Bone marrow (tissue), 2 donors: ENCODE results near the gene NCLN.
"Not testable (repeated sequence)": the region's sequence is repeated elsewhere in the genome, so short reads cannot be mapped to it uniquely, and the experiment has no call there.

Source experiments
- DNase-seq, 2 donors: peaks; one replicate each; lab custom pipeline; 2025; lab: John Stamatoyannopoulos, UW

NCLN gene, protein sequence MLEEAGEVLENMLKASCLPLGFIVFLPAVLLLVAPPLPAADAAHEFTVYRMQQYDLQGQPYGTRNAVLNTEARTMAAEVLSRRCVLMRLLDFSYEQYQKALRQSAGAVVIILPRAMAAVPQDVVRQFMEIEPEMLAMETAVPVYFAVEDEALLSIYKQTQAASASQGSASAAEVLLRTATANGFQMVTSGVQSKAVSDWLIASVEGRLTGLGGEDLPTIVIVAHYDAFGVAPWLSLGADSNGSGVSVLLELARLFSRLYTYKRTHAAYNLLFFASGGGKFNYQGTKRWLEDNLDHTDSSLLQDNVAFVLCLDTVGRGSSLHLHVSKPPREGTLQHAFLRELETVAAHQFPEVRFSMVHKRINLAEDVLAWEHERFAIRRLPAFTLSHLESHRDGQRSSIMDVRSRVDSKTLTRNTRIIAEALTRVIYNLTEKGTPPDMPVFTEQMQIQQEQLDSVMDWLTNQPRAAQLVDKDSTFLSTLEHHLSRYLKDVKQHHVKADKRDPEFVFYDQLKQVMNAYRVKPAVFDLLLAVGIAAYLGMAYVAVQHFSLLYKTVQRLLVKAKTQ

DNA sequence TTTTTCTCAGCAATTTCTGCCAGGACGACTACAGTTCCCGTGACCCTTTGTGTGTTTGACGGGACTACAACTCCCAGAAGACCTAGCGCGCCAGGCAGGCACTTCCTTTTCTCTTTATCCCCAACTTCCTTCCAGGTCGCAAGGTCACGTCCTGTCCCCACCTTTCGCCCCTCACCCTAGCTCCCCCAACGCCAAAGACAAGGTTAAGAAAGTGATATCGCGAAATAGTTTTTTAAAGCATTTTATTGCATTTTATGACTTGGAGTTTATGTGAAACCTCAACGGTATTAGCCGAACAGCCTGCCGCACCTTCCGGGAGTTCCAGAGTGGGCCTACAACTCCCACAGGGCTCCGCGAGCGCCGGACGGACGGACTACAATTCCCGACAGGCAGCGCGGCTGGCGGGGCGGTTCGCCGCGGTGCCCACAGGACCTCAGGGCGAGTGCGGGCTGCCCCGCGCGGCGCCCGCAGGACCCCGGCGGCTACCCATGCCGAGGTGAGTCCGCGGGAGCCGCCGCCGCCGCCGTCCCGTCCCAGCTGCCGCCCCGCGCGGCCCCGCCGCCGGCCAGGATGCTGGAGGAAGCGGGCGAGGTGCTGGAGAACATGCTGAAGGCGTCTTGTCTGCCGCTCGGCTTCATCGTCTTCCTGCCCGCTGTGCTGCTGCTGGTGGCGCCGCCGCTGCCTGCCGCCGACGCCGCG is at the start of gene NCLN:
Gene NCLN, plus strand, starts transcription at position 470 of the 699 bp plus-strand sequence. Its CDS starts 101 bp downstream, at position 571.
- DNase-seq = peak; percentile 87 to 96

DNA sequence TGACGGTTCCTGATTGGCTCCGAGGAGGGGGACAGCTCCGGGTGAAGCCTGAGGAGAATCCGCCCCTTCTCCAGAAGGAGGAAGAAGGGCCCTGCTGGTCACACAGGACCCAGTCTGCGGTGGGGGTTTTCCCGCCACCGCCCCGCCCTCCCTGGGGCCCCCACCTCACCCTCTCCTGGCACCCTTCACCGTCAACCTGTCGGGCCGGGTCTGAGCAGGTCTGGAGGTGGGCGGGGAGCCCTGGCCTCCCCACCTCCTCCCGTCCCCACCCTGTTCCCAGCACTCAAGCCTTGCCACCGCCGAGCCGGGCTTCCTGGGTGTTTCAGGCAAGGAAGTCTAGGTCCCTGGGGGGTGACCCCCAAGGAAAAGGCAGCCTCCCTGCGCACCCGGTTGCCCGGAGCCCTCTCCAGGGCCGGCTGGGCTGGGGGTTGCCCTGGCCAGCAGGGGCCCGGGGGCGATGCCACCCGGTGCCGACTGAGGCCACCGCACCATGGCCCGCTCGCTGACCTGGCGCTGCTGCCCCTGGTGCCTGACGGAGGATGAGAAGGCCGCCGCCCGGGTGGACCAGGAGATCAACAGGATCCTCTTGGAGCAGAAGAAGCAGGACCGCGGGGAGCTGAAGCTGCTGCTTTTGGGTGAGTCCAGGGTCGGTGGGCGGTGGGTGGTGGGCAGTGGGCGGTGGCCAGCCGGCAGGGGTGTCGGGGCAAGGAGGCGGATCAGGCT is 49.6 kb upstream of the NCLN start, which contains the start of gene GNA15:
Gene GNA15, plus strand, starts transcription at position 73 of the 723 bp plus-strand sequence. Its CDS starts 418 bp downstream, at position 491.
- peak; percentile 39 to 66 for DNase-seq

DNA sequence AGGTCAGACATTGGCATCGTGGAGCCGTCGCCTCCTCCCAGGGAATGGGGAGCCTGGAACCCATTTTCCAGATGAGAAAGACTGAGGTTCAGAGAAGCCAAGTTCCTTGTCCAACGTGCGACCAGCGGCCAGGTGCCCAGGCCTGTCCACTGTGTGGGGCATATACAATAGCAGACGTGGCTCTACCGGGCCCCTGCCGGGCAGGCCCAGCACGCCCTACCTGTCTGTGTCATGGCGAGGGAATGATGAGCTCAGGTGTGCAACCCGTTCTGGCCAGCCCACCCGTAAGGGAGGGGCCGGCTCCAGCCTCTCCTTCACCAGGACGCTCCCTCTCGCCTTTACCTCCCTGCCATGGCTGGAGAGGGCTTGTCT is 49.1 kb upstream of the NCLN start:
- no peak for DNase-seq

DNA sequence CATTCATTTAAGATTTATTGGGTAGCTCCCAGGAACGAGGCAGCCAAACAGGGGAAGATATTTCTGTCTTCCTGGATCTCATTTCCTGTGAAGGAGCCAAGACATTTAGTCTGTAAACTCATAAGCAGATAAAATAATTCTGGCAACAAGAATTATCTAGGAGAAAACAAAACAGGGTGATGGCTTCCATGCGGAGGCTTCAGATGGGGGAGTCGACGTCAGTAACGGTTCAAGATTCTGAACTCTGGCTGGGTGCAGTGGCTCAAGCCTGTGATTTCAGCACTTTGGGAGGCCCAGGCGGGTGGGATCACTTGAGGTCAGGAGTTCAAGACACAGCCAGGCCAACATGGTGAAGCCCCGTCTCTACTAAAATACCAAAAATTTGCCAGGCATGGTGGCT is 48.6 kb upstream of the NCLN start:
- DNase-seq = no peak

DNA sequence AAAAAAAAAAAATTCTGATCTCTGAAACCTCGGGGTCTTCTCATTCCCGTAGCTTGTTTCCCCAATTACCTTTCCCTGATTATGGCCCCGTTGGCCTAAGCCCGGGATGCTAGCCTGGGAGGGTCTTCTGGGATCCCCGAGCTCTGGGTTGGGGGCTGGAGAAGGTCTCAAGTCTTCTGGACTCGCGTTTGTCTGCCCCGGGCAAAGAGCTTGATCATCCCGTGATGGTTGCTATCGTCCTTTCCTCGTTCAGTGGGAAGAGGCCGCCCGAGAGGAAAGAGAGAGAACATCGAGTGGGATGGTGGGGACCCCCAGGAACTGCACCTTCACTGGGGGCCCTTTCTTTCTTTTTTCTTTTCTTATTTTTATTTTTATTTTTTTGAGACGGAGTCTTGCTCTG is 47.5 kb upstream of the NCLN start:
- no peak for DNase-seq

DNA sequence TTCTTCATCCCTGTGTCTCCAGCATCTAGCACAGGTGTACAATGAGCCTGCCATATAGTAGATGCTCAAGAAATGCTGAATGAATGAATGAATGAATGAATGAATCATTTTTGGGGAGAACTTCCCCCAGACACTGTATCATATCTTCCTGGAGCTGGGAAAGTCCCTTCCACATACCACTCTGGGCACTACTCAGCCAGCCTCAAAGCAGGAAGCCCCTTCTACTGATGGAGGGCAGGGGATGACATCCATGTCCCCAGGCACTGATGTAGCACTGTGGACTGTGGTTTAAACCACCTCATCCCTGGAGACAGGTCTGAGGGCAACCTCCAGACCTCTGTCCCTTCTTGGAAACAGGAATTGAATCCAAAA is 45.1 kb upstream of the NCLN start:
- DNase-seq = no peak

DNA sequence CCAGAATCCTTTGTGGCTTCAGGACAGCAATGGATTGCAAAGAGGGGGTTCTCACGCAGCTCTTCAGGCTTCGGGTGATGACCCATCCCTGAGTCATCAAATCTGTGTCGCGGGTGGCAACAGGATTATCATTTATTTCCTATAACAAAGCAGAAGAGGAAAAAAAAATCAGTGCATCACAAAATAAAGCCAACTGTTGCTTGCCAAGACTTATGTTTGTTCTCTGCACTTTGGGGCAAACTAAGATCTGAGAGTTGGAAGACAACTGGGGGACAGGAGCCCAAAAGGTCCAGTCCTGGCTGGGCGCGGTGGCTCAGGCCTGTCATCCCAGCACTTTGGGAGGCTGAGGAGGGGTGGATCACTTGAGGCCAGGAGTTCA is 43.4 kb upstream of the NCLN start:
- peak in 1 of 2 donors; percentile 89 for DNase-seq

DNA sequence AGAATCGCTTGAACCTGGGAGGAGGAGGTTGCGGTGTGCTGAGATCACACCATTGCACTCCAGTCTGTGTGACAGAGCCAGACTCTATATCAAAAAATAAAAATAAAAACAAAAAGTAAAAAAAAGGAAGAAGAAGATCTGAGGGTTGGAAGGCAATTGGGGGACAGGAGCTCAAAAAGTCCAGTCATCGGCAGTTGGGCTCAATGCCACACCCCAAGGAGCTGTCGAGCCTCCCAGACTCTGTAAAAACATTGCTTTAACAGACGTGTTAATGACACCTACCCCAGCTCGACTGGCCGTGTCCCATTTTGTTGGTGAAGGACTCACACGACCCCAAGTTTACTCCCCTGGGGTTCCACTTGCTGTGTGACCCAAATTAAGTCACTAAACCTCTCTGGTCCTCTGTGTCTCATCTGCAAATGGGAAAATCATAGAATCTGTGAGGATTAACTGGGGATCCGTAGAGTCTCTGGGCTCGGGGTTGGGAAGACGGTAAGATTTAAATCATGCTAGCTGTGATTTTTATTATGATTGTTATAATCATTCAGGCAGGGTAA is 42.9 kb upstream of the NCLN start:
- no peak for DNase-seq

DNA sequence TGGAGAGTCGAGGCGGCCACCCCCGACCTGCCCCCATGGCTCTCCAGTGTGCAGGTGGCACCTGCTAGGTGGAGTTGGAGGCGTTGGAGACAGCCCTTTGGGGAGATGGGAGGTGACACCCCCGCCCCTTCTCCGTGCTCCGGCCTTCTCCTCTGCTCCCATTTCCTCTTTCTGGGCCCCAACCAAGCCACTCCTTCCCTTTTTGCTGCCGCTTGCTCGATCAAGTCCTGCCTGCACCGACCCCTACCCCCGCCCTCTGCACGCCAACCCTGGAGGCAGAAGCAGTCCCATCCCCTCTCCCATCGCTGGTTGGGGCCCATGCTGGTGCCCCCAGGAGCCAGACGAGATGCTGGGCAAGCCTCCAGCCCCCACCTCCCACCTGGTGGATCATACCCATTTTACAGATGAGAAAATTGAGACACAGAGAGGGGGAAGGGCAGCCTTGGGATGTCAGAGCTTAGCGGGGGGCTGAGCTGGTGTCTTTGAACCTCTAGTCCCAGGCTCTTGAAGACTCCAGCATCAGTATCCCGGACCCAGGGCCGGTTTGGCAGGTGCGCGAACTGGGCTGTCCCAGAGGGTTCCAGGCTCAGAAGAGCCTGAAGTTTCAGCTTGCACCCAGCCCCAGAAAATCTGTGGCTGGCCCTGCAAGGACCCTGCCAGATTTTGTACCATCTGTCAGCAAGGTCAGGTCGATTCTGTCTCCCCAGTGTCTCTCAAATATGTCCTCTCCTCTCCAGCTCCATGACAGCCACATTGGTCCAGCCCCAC is 39.6 kb upstream of the NCLN start:
- DNase-seq = peak in 1 of 2 donors; percentile 37

DNA sequence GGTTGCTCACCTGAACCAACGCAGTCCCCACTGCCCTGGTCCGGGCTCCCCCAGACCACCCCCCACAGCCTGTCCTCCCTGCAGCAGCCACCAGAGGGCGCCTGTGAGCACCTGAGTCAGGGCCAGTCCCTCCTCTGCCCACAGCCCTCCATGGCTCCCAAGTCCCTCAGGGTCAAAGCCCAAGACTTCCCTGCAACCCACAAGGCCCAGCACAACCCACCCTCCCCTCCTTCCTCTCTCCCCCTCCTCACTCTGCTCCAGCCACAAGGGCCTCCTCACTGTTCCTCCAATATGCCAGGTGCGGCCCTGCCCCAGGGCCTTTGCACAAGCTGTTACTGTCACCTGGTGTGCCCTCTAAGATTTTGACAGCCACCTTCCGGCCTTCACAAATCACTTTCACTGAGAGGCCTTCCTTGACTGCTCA is 39.0 kb upstream of the NCLN start:
- peak; percentile 16 to 44 for DNase-seq

DNA sequence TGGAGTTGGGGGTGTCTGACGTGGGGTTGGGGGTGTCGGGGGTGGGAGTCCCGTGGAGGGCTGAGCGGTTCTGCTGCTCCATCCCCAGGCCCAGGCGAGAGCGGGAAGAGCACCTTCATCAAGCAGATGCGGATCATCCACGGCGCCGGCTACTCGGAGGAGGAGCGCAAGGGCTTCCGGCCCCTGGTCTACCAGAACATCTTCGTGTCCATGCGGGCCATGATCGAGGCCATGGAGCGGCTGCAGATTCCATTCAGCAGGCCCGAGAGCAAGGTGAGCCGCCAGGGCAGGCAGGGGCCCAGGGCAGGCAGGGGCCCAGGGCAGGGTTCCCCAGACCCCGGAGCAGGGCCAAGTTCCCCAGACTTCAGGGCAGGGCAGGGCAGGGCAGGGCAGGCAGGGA is 37.2 kb upstream of the NCLN start:
- no peak for DNase-seq

DNA sequence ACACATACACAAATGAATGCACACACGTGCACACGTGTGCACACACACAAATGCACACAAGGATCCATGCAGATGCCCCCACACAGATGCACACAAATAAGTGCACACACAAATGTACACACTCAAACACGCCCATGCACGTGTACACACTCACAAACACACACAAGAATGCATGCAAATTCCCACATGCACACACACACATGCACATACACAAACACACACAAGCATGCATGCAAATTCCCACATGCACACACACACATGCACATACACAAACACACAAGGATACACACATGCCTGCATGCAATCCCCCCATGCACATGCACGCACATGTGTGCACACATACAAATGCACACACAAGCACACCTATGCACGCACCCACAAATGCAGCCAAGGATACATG is 36.6 kb upstream of the NCLN start:
- DNase-seq = no peak

DNA sequence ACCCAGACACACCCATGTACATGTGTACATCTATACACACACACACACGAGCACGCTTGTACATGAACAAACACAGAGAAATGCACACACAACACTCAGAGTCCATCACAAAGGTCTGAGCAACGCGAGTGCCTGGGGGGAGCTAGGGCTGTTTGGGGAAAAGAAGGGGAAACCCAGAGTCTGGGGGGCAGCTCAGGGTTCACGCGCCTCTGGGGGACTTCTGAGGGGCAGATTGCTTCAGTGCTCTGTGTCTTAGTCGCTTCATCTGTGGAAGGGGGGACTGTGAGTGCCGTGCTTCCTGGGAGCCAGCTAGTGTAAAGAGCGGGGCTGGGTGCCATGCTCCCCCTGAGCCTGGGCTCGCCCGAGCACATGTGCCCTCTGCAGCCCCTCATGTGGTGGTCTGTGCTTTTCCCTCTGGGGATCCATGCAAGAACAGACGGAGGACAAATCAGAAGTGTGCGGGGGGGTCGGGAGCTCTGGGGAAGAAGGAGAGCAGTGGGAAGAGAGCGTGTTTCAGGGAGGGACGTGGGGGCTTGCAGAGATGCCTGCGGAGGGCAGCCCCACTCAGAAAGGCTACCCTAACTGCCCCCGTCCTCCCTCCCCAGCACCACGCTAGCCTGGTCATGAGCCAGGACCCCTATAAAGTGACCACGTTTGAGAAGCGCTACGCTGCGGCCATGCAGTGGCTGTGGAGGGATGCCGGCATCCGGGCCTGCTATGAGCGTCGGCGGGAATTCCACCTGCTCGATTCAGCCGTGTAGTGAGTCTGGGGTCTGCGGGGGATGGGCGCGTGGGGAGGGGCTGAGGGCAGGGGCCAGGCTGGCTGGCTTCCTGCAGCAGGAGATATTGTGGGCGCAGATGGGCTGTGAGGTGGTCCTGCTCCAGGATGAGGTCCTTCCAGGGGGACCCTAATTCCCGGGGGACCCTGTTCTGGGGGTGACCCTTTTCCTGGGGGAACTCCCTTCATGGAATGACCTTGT is 35.9 kb upstream of the NCLN start:
- DNase-seq = no peak

DNA sequence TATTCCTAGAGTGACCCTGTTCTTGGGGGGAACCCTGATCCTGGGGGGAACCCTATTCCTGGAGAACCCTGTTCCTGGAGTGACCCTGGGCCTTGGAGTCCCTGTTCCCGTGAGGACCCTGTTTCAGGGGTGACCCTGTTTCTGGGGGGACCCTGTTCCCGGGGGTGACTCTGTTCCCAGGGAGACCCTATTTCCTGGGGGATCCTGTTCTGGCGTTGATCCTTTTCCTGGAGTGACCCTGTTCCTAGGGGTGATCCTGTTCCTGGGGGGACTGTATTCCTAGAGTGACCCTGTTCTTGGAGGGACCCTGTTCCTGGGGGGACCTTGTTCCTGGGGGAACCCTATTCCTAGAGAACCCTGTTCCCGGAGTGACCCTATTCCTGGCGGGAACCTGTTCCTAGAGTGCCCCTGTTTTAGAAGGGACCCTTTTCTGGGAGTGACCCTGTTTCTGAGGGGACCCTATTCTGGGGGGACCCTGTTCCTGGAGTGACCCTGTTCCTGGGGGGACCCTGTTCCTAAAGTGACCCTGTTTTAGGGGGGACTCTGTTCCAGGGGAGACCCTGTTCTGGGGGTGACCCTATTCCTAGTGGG is 34.9 kb upstream of the NCLN start:
- no peak for DNase-seq

DNA sequence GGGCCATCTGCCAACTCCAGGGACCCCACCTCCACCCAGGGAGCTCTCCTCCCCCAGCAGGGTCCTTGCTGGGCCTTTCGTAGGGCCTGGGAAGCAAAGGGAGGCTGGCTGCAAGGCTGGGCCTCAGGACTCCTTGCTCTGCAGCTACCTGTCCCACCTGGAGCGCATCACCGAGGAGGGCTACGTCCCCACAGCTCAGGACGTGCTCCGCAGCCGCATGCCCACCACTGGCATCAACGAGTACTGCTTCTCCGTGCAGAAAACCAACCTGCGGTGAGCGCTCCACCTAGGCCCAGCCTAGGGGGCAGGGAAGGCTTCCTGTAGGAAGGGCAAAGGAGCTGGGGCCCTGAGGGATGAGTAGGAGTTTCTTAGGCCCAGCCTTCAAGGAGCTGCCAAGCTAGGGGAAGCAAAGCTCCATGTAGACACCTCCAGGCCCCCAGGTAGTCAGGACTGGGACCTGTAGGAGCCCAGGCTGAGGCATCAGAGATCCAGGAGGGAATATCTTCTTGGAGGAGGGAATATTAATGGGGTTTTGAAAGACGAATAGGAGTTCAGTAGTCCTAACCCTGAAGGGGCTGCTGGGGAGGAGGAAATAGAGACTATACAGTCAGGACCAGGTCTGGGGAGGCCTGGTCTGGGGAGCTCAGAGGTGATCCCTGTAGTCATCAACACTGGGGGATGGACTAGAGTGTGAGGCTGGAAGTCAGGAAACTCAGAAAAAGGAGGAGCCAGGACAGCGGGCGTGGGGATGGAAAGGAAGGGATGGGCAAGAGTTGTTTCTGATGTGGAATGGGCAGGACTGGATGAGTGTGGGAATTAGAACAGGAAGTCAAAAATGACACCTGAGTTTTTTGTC is 33.9 kb upstream of the NCLN start:
- DNase-seq = no peak

DNA sequence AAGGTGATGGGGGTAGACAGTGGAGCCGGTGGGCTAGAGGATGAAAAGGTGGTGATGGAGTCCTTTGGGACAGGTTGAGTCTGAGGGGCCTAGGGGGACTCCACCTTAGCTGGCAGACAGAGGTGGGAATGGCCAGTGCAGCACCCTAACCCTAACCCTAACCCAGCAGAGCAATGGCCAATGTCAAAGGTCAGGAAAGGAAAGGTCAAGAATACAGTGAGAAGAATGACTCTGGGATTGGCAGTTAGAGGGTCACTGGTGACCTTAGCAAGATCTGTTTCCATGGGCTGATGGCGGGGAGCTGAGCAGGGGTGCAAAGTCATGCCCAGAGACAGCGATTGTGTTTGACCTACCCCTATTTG is 33.3 kb upstream of the NCLN start:
- no peak for DNase-seq

DNA sequence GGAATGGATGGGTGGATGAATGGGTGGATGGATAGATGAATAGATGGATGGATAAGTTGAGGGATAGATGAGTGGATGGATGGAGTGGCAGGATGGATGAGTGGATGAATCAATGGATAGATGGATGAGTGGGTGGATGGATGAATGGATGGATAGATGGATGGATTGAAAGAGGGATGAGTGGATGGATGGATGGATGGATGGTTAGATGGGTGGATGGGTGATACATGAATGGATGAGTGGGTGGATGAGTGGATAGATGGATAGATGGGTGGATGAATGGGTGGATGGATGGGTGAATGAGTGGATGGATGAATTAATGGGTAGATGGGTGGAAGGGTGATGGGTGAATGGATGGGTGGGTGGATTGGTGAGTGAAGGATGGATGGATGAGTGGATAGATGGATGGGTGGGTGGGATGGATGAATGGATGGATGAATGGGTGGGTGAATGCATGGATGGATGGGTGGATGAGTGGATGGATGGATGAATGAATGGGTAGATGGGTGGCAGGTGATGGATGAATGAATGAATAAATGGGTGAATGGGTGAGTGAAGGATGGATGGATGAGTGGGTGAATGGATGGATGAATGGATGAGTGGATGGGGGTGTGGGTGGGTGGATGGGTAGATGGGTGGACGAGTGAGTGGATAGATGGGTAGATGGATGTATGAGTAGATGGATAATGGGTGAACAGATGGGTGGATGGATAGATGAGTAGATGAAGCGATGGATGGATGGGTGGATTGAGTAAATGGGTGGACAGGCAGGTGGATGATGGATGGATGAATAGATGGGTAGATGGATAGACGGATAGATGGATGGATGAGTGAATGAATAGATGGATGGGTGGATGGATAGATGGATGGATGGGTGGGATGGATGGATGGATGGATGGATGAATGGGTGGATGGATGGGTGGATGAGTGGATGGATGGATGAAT is 32.2 kb upstream of the NCLN start:
- DNase-seq = no peak

DNA sequence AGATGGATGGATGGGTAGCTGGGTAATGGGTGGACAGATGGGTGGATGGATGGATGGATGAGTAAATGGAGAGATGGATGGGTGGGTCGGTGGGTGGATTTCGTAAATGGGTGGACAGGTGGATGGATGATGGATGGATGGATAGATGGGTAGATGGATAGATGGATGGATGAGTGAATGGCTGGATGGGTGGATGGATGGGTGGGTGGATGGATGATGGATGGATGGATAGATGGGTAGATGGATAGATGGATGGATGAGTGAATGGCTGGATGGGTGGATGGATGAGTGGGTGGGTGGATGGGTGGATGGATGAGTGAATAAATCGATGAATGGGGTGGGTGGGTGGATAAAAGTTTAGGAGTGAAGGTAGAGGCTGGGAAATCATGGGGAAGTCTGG is 31.3 kb upstream of the NCLN start:
- DNase-seq = not testable (repeated sequence)
